HG03064 (cell line): Measurements from ENCODE around the gene ITGB5.

Experiments
- ATAC-seq: cut with Tn5 transposase; IDR thresholded peaks from one replicate; pipeline ENCODE4 v1.9.1; 2021; ENCODE audit warnings: low read depth; ENCODE audit not compliant: unreplicated experiment

ITGB5 gene

DNA sequence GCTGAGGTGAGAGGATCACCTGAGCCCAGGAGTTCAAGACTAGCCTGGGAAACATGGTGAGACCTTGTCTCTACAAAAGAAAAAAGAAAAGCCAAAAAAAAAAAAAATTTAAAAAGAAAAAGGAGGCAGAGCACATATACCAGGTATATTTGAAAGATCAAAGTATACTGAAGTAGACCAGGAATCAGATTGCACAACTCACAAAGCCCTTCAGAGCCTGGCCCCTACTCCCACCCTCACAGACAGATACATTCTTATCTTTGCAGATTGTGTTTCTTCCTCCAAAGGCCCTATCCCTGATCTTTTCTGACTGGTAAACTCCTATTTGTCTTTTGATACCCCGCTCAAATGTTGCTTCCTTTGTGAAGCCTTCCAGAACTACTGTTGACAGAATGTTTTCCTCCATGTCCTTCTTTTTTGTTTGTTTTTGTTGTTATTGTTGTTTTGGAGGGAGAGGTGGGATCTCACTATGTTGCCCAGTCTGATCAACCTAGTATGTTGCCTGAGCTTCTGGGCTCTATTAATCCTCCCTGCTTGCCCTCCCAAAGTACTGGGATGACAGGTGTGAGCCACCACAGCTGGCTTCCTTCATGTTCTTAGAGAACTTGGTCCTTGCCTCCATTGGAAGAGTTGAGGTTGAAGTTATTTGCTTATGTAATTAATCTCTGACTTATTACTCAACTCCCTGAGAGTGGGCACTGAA, 9.8 kb upstream of the ITGB5 start:
- no peak for ATAC-seq

DNA sequence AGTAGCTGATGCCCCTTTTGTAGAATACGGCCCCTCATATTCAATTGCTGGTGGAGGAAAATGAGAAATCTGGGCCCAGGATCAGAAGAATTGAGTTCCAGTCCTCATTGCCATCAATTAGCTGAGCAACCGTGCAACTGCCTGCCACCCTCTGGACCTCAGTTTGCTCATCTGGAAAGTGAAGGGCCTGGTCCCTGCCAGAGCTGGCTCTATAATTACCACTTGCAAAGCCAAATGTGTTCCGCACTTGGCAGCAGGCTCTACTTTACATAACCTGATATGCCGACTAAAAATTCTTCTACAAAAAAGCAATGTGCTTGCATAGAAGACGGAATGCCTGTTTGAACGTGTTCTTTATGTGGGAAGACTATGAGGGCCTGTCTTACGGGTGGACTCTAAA, 8.6 kb upstream of the ITGB5 start:
- ATAC-seq, result no peak

DNA sequence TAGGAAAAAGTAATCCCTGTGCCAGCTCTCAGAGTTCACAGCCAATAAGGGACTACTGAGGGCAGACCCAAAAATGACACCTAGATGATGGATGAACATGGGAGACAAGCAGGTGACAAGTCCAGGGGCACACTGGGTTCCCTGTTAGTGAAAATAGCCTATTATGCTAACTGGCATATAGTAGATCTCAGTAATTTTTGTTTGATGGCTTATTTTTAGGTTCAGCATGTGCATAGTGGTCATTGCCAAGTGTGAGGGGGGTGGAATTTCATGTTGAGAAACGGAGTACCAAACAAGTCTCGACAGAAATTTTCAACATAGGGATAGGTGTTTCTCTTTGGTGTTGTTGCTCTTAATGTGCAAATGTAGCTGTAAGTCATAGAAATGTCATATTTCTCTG, 6.4 kb upstream of the ITGB5 start:
- ATAC-seq, result no peak

DNA sequence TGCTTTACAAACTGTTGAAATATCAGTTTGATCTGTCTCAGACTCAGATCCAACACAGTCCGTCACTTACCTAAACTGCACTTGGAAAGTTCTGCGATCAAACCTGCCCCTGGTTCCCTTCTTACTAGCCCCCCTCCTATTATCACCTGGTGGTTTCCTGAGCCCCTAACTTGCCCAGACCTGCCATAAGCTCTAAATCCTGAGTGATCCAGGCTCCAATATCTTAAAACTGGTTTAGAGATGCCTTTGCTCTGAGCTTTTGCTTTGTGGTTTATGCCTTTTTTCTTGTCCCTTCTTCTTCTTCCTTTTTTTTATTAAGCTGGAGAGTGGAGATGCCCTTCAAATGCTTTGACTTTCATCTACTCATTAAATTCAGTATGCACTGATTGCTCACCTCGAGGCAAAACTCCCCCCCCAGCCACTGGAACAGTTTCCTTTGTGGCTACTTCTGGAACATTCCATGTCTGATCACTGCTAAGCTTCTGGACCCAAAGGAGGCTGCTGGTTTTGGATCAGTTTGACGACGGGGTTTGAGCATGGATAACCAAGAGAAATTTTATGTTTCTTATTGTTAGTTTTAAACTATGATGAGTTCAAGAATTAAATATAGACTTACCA, 3.5 kb upstream of the ITGB5 start:
- ATAC-seq, result no peak

DNA sequence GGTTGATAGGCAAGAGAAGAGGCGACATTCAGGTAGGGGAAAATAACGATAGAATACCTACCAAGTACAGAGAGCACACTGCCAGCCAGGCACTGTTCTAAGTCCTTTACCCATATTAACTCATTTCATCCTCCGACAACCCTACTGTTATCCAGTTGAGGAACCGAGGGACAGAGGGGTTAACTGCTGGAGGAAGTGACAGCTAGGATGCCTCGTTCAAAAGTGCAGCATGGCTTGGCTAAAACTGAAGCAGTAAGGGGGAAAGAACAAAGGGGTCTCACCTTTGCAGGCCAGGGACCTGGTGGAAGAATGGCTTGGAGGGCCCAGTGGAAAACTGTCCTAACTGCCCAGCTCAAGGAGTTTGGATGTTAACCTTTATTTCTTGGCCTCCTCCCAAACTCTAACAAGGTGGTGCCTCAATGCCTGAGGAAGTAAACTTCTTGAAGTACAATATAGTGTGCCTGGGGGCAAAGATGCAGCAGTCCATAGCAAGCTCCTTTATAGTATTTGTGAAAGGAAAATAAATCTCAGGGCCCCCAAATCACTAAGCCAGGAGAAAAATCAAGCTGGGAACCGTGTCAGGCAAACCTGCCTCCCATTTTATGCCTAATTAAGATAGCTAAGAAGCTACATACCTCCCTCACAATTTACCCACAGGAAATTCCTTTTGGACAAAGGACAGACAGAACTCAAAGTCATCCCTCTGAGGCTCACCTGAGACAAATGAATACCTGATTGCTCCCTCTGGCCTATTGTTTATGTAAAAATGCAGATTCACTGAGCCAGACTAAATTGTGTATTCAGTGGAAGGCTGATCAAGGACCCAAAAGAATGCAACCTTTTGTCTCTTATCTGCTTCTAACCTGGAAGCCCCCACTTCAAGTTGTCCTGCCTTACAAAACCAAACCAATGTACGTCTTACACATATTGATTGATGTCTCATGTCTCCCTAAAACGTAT, 1.6 kb upstream of the ITGB5 start:
- no peak for ATAC-seq

DNA sequence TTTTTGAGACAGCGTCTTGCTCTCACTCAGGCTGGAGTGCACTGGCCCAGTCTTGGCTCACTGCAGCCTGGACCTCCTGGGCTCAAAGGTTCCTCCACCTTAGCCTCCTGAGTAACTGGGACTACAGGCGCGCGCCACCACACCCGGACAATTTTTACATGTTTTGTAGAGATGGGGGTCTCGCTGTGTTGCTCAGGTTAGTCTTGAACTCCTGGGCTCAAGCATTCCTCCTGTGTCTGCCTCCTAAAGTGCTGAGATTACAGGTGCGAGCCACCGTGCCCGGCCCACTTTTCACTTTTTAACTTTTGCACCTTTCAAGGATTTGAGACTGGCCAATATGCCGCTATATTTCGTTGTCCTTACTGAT, 750 bp upstream of the ITGB5 start:
- no peak for ATAC-seq

DNA sequence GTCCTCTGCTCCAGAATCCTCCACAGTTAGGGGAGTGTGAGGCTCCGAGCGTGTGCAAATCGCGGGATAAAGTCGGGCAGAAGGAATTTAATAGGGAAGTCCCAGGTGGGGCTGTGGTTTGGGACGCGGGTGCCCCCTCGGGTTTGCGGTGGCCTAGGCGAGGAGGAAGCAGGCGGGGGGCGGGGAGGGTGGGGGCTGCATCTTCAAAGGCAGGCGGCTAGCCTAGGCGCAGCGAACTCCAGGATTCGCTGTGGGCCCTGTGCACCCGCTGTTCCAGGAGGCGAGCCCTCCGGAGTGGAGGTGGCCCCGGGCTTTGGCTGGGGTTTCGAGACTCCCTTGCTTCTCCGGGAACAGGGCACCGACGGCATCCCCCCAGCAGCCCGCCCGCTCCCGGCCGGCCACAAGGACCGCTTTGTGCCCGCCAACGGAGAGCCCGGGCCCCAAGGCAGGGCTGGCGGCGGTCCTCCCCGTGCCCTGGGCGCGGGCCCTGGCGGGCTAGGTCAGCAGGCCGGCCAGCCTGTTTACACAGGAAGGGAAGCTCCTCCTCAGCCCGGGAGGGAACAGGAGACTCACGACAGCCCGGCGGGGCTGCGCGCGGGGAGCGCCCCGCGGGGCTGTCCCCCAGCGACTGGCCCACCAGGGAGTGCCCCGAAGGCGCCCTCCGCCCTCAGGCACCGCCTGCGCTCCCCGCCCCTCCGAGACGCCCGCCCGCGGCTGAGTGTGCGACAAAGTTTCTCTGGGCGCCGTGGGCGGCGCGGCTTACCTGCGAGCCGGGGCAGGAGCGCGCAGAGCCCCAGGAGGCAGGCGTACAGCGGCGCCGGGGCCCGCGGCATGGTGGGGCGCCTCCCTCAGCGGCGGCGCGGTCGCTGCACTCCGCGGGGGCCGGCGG, 753 bp downstream of the ITGB5 start:
- peak; percentile 31 for ATAC-seq

DNA sequence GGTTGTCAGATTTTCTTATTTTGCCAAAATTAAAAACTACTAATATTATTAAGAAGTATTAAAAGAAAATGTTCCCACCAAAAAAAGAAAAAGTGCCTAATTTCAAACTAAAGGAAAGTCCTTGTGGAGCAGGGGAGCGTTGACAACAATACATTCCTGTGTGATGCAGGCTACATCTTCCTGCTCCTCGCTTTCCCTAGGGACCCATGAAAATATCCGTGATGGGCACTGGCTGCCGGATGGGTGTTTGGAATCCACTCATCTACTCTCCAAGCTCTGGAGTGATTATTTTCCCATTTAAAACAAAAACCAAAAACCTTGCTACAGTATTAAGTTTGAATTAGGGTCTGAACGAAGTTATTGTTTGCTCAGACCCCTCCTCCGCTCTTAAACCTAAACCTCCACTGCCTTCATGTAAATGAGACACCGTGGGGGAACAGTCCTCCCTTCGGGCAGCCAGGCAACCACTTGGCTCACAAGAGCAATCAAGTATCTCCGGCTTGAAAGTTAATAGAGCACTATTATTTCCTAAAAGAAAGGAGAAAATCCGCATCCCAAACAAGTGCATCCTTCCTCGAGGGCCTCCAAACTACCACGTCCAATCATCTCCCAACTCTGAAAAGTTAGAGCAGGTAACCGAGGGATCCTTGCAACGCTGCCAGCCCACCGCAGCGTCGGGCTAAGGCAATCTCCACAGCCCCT, 1.5 kb downstream of the ITGB5 start:
- no peak for ATAC-seq

DNA sequence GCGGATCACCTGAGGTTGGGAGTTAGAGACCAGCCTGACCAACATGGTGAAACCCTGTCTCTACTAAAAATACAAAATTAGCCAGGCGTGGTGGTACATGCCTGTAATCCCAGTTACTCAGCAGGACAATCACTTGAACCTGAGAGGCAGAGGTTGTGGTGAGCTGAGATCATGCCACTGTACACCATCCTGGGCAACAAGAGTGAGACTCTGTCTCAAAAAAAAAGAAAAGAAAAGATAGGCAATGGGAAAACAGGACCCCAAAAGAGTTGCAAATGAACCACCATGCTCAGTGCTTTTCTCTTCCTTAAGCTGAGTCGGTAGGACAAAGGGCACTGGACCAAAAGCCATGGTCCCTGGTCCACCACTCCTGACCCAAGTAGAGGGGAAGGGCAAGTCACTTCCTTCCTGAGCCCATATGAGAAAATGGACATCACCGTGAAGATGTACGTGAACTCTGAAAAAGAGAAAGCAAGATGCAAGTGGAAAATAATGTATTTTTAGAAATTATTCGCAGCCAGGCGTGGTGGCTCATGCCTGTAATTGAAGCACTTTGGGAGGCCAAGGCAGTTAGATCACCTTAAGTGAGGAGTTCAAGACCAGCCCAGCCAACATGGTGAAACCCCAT, 2.6 kb downstream of the ITGB5 start:
- no peak for ATAC-seq

DNA sequence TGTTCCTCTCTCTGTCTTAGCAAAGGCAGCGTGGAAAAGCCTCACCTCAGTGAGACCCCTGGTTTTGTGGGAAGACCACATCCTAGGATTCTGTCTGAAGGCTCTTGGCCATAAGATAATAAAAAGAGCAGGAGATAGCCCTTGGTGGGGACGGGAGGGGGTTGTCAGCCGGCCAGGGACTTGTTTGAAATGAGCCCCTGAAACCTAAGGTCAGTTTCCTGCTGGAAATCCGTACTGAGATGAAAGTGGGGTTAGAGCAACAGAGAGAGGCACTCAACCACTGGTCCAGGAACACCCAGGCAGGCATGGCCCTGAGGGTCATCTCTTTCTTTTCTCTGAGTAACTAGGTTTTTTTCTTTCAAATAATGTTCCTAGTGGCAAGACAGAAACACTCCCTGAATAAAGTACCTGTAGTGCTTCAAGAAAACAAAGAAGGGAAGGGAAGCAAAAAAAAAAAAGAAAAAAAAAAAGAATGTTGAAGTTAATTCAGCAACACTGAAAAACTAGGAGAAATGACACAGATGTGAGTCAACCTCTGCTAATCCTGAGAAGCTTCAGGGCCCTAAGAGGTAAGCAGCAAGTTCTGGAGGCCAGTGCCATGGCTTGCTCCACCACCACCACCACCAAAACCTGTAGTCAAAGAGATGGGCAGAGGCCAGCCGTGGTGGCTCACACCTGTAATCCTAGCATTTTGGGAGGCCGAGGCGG, 3.2 kb downstream of the ITGB5 start:
- no peak for ATAC-seq

DNA sequence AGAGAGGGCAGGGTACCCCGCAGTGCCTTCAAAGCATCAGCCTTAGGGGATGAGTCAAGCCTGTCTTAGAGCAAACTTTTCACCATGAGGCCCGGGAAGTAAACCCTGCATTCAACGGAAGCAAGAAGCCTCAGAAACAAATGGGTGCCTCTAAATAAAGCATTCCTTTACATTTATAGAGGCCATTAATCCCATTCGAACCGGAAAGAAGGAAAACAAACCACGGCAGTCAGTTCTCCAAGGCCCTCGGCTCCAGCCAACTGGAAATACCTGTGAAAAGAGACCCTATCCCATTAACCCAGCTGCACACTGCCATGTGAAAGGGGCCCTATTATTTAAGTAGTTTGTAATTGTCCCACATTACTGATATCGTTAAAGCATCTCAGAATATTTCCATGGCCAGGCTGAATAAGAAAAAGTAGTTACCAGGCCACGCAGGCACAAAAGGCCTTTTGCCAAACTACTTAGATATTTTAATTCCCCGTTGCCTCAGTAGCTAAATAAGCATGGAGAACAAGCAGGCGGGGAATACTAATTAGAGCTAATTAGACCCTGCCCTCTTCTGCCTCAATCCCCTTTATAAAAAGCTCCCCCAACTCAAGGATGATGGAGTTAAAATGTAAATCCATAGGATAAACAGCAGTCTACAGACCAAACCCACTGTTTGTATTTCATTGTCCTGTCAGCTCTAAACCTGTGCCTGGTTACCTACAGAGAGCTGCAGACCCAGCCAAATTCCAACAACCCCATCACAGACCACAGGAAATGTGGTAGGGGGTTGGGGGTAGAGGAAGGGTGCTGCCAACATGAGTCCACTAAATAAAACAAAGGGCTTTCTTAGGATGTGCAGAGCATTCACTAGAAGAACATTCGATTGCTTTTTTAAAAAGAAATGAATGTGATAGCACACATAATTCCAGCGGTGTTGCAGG, 4.1 kb downstream of the ITGB5 start:
- ATAC-seq, result no peak

DNA sequence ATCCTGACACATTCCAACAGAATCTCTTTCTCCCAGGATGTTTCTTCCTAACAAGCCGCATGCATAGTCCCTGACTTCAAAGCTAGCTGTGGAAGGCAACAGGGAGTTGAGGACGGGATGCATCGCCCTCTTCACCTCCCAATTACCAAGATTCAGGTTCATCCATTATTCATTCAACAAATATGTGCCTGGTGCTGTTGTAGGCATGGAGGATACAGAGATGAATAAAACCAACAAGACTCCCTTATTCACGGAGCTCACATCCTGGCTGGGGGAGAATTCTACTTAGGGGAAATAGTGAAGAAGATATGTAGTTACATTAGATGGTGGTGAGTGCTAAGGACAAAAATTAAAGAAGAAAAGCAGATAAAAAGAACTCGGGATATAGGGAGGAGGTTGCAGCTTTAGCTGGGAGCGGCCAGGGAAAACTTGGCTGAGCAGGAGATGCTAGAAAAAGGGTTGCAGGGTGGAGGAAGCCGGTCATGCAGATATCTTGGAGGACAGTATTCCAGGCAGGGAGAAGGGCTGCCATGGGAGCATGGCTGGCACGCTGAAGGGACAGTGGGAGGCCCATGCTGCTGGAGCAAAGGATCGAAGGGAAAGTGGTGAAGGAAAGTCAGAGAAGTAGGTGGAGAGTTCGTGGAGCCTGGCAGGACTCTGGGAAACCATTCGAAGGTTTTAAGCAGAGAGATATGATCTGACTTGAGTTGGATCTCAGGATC, 5.0 kb downstream of the ITGB5 start:
- no peak for ATAC-seq

DNA sequence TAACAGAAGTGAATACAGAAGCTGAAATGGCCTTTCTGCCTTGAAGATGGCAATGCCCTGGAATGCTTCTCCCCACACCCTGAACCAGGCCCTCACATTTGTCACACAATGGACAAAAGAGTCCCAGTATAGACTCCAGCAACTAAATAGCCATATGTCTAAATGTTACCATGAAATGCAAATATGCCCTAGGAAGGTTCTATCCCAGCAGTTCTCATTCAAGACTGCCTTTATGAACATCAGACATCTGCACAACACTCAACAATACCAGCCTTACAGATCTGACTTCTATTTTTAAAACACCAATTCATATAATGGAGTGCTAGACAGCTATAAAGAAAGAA, 7.9 kb downstream of the ITGB5 start:
- ATAC-seq, result no peak

DNA sequence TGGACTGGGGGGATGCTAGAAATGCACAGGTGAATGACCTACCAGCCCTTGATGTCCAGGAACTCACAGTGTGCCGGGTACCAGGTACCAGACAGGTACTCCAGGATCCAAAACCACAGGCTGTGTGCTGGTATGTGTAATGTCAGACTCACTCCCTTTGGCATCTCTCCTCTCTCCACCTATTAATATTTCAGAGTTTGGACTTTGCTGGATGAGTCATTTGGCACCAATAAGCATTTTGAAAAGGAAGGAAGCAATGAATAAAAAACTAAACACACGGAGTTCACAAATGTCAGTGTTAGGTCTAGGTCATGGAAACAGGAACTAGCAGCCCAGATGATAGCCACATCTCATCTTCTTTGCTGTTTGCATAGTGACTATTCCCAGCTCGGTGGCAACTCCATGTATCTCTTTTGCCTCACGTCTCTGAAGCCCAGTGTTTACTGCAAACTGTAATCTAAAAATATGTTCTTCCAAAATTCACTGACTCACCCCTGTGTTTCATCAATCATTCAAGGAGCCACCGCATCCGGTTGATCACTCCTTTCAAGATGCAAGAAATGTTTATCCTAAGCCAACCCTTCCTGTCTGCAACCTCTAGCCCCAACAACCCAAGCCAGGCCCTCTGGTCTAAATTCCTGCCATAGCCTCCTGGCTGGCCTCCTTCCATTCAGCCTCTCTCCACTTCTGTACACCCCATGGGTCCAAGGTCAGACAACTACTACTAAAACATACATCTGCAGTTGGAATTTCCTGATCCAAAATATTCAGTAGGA, 8.4 kb downstream of the ITGB5 start:
- no peak for ATAC-seq

DNA sequence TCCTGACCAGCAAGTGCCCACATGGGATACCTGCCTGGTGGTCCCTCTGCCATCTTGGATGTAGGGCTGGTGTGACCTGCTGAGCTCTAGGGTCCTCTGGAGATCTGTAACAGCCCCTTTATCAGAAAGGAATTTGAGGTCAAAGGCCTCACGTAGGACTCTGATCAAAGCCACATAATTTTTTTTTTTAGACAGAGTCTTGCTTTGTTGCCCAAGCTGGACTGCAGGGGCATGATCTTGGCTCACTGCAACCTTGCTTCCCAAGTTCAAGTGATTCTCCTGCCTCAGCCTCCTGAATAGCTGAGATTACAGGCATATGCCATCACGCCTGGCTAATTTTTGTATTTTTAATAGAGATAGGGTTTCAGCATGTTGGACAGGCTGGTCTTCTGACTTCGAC, 9.5 kb downstream of the ITGB5 start:
- ATAC-seq, result no peak

DNA sequence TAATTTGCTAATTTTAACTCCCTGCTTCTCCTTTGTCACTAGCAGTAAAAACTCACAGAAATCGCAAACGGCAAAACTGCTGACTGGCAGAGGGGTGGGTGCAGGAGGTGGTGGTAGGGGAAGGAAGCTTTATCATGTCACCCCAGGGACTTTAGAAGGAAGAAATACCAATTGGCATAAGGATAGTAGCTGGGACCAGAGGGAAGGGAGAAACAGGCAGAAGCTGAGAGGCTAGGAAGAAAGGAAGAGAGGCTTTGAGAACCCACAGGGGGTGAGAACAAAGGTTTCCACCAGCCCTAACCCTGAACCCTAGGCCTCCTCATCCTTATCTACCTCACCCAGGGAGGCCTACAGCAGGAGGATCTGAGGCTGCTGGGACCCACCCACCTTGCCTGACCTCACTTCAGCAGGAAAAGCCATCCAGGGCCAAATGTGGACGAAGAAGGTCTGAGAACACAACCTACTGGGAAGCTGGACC, 10.7 kb downstream of the ITGB5 start:
- ATAC-seq, result no peak
